ACC112 (cell line): ENCODE data around the gene CTBP2.

Experiments used
- H2AFZ ChIP-seq: fragments of 200-600 bp; sonication (generic); one replicate; pipeline ENCODE4 v1.6.0; 2017; ENCODE audit warnings: antibody characterized with exemption, low read length; ENCODE audit not compliant: unreplicated experiment
- H3K27ac ChIP-seq: fragments of 200-600 bp; sonication (generic); 2 replicates; pipeline ENCODE4 v1.5.1; 2014; ENCODE audit warnings: low read depth, mild to moderate bottlenecking, antibody characterized with exemption, low read length, moderate library complexity
- H3K27me3 ChIP-seq: fragments of 200-600 bp; sonication (generic); 2 replicates; pipeline ENCODE4 v1.6.1; 2014; ENCODE audit warnings: mild to moderate bottlenecking, antibody characterized with exemption, low read length, moderate library complexity, mixed read lengths; ENCODE audit not compliant: insufficient read depth
- H3K36me3 ChIP-seq: fragments of 200-600 bp; sonication (generic); 2 replicates; pipeline ENCODE4 v1.6.1; 2016; ENCODE audit warnings: mild to moderate bottlenecking, antibody characterized with exemption, low read length, moderate library complexity, mixed read lengths; ENCODE audit not compliant: insufficient read depth
- H3K4me1 ChIP-seq: fragments of 200-600 bp; sonication (generic); one replicate; pipeline ENCODE4 v1.6.1; 2016; ENCODE audit warnings: low read length, mixed read lengths; ENCODE audit not compliant: insufficient read depth, unreplicated experiment, control insufficient read depth
- H3K4me3 ChIP-seq: fragments of 200-600 bp; sonication (generic); 2 replicates; pipeline ENCODE4 v1.5.1; 2014; ENCODE audit warnings: mild to moderate bottlenecking, low read depth, low read length
- H3K79me2 ChIP-seq: fragments of 200-600 bp; sonication (generic); one replicate; pipeline ENCODE4 v1.6.0; 2016; ENCODE audit warnings: low read length; ENCODE audit not compliant: control insufficient read depth, unreplicated experiment, insufficient read depth

Gene CTBP2

GRCh38 chr10:125142946-125143345 lies 17.4 kb downstream of the CTBP2 start:
- Histone ChIP-seq H3K79me2 (peaks cover 97% of the 10 kb centered on the region), H3K36me3 (no peaks in the 10 kb centered on the region; the same call in 1 of the 2 replicates), H3K4me3 (no peak overlapping the region), H2AFZ (no peak overlapping the region), H3K4me1 (peaks cover 21% of the 10 kb centered on the region), H3K27me3 (no peaks in the 10 kb centered on the region), H3K27ac (no peak overlapping the region)

- Histone ChIP-seq H3K27me3 (no peaks in the 10 kb centered on the region), H3K79me2 (peaks cover 96% of the 10 kb centered on the region), H3K4me3 (no peak overlapping the region), H3K4me1 (peaks cover 16% of the 10 kb centered on the region), H3K27ac (no peak overlapping the region), H2AFZ (no peak overlapping the region), H3K36me3 (no peaks in the 10 kb centered on the region; the same call in 1 of the 2 replicates)
Measured at GRCh38 chr10:125141860-125142484, 18.4 kb downstream of the CTBP2 start.

GRCh38 chr10:125141150-125141859 lies 19.1 kb downstream of the CTBP2 start:
- Histone ChIP-seq H3K4me1 (peaks cover 14% of the 10 kb centered on the region), H3K27me3 (no peaks in the 10 kb centered on the region), H3K79me2 (peaks cover 96% of the 10 kb centered on the region), H3K27ac (no peak overlapping the region), H3K36me3 (no peaks in the 10 kb centered on the region; the same call in 1 of the 2 replicates), H2AFZ (no peak overlapping the region), H3K4me3 (no peak overlapping the region)

- Histone ChIP-seq H3K4me3 (no peak overlapping the region), H3K36me3 (no peaks in the 10 kb centered on the region; the same call in 1 of the 2 replicates), H3K27ac (no peak overlapping the region), H3K27me3 (no peaks in the 10 kb centered on the region), H2AFZ (no peak overlapping the region), H3K79me2 (peaks cover 96% of the 10 kb centered on the region), H3K4me1 (peaks cover 8% of the 10 kb centered on the region)
Measured at GRCh38 chr10:125140151-125140550, 20.2 kb downstream of the CTBP2 start.

- no peaks in the 10 kb centered on the region for H3K27me3 ChIP-seq
- peaks cover 8% of the 10 kb centered on the region for H3K36me3 ChIP-seq
- H3K4me1 ChIP-seq: no peaks in the 10 kb centered on the region
- H2AFZ ChIP-seq: no peak overlapping the region
- peaks cover 90% of the 10 kb centered on the region for H3K79me2 ChIP-seq
- no peak overlapping the region for H3K27ac ChIP-seq
- no peak overlapping the region for H3K4me3 ChIP-seq
Measured at GRCh38 chr10:125137601-125138438, 22.5 kb downstream of the CTBP2 start.

GRCh38 chr10:125136087-125136486 lies 24.3 kb downstream of the CTBP2 start:
- Histone ChIP-seq H3K79me2 (peaks cover 87% of the 10 kb centered on the region), H3K36me3 (peaks cover 19% of the 10 kb centered on the region), H3K4me1 (no peaks in the 10 kb centered on the region), H3K4me3 (no peak overlapping the region), H2AFZ (no peak overlapping the region), H3K27ac (no peak overlapping the region), H3K27me3 (no peaks in the 10 kb centered on the region)

- Histone ChIP-seq H3K4me3 (no peak overlapping the region), H3K36me3 (peaks cover 20% of the 10 kb centered on the region), H3K27ac (no peak overlapping the region), H2AFZ (no peak overlapping the region), H3K4me1 (no peaks in the 10 kb centered on the region), H3K27me3 (no peaks in the 10 kb centered on the region), H3K79me2 (peaks cover 87% of the 10 kb centered on the region)
Measured at GRCh38 chr10:125135771-125136035, 24.7 kb downstream of the CTBP2 start.

- Histone ChIP-seq H3K79me2 (peaks cover 89% of the 10 kb centered on the region), H3K4me1 (no peaks in the 10 kb centered on the region), H3K27me3 (no peaks in the 10 kb centered on the region), H3K36me3 (peaks cover 20% of the 10 kb centered on the region), H3K27ac (no peak overlapping the region), H2AFZ (no peak overlapping the region), H3K4me3 (no peak overlapping the region)
Measured at GRCh38 chr10:125134916-125135770, 25.2 kb downstream of the CTBP2 start.

- no peak overlapping the region for H3K27ac ChIP-seq
- no peaks in the 10 kb centered on the region for H3K27me3 ChIP-seq
- peaks cover 23% of the 10 kb centered on the region for H3K36me3 ChIP-seq
Measured at GRCh38 chr10:125134483-125134848, 25.9 kb downstream of the CTBP2 start.

More at GRCh38 chr10:125134483-125134848, 25.9 kb downstream of the CTBP2 start:
- peaks cover 87% of the 10 kb centered on the region for H3K79me2 ChIP-seq
- no peak overlapping the region for H2AFZ ChIP-seq
- peaks cover 3% of the 10 kb centered on the region for H3K4me1 ChIP-seq
- no peak overlapping the region for H3K4me3 ChIP-seq
